Measurements from ENCODE around the gene AKT1S1. TPM values are rescaled to one million over a fixed set of nuclear protein-coding genes. Genes with fewer than 3 reads are reported as not detected.

Gene AKT1S1
- polyA plus RNA-seq, 4 donors, result 30.0 to 43.8 (median 34.2) TPM

GRCh38 chr19:49908480-49909420, 31.6 kb upstream of the AKT1S1 start:
- no peak for DNase-seq (ENCODE audit: low read depth in 4 of 4, low spot score in 3 of 4)

DNA sequence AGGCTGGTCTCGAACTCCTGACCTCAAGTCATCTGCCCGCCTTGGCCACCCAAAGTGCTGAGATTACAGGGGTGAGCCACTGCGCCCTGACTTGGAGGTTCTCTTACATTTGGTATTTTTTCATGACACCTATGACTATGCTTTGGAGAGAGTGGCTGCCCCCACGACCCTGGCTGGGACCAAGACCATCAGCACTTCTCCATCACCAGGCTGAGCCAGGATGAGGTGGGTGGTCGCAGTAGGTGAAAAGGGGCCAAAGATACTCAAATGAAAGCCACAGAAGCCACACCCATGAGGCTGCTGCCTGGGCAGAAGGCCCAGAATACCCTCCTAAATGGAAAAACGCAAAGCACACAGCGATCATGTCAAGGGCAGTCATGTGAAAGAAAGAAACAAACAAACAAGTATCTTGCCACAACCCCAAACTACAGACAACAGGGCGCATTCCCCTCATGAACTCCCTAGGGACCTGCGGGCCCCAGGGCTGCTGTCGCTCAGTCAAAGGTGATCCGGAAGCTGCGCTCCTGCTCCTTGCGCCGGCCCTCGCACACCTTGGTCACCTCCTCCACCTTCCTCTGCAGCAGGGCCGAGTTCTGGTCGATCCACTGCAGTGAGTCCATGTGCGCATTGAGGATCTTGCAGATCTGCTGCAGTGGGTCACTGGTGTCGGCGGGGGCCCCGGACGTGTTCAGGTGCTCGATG, 30.7 kb upstream of the AKT1S1 start:
- DNase-seq (ENCODE audit: low read depth in 4 of 4, low spot score in 3 of 4), result no peak

GRCh38 chr19:49906879-49907564, 29.9 kb upstream of the AKT1S1 start:
- DNase-seq (ENCODE audit: low read depth in 4 of 4, low spot score in 3 of 4), result no peak

- no peak for DNase-seq (ENCODE audit: low read depth in 4 of 4, low spot score in 3 of 4)
Observed at GRCh38 chr19:49904136-49904535, 27.0 kb upstream of the AKT1S1 start.

GRCh38 chr19:49896863-49897621, 19.9 kb upstream of the AKT1S1 start, which contains the start of gene IL4I1:
TSS of gene IL4I1 (minus strand) at chr19:49896887. CDS start at chr19:49896160, 727 bp downstream.
- no peak for DNase-seq (ENCODE audit: low read depth in 4 of 4, low spot score in 3 of 4)

- no peak for DNase-seq (ENCODE audit: low read depth in 4 of 4, low spot score in 3 of 4)
Observed at GRCh38 chr19:49895566-49896297, 18.6 kb upstream of the AKT1S1 start.

DNA sequence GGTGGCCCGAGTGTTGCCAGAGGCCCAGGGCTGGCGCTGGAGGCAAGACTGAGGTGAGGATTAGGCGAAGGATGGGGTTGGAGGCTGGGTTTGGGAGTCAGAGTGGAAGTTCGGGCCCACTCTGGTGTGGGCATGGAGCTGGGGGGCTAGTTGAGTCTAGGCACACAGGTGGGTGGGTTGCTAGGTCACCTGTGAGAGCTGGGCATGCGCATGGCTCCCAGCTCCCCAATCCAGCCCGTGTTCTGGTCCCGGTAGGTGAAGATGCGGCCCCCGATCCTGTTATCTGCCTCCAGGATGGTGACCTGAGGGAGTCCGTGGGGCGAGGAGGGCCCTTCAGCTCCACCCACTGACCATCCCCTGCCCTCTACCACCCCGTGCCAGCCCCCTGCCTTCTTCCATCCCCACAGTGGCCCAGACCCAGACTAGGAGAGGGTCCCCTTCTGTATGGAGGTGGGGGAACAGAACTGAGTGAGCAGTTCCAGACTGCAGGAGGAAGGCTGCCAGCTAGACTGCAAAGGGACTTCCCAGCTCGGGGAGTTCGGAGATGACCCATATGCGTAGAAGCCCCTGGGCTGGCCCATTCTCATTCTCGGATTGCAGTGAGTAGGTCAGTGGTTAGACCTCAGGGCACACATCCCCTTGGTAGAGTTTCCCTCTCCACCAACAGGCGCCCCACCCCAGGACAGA, 17.9 kb upstream of the AKT1S1 start:
- DNase-seq (ENCODE audit: low read depth in 4 of 4, low spot score in 3 of 4), result no peak

GRCh38 chr19:49894011-49894664, 17.0 kb upstream of the AKT1S1 start:
- DNase-seq (ENCODE audit: low read depth in 4 of 4, low spot score in 3 of 4), result no peak

DNA sequence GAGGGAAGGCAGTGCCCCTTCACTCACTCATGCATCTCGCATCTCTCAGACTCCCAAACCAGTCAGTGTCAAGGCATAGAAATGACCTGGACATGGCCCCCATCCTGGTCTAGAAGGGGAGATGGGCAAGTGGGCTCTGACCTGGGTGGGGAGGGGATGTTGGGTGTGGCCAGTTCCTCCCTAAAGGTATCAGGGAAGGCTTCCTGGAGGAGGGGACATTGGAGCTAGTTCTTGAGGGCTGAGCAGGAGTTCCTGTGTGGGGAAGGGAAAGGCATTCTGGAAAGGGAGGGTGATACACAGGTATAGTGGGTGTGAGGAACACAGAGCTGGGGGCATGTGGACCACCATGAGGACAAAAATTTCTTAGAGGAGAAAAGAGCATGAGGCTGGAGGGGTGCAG, 15.6 kb upstream of the AKT1S1 start:
- DNase-seq (ENCODE audit: low read depth in 4 of 4, low spot score in 3 of 4), result no peak

DNA sequence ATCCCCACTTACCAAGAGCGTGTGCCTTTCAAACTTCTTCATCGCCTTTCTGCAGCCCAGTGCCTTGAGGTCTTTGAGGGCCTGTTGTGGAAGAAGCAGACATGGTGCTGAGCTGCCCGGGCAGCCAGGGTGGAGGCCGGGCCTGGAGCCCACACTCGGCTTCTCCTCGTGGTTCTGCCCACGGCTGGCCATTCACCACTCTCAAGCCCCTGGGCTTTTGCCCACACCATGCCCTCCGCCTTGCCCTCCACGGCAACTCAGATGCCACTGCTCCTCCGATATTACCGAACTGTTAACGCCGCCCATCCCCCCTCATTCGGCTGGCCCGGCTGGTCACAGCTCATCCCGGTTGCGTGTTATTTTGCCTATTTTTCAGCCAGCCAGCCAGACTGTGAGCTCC, 14.2 kb upstream of the AKT1S1 start:
- no peak for DNase-seq (ENCODE audit: low read depth in 4 of 4, low spot score in 3 of 4)

DNA sequence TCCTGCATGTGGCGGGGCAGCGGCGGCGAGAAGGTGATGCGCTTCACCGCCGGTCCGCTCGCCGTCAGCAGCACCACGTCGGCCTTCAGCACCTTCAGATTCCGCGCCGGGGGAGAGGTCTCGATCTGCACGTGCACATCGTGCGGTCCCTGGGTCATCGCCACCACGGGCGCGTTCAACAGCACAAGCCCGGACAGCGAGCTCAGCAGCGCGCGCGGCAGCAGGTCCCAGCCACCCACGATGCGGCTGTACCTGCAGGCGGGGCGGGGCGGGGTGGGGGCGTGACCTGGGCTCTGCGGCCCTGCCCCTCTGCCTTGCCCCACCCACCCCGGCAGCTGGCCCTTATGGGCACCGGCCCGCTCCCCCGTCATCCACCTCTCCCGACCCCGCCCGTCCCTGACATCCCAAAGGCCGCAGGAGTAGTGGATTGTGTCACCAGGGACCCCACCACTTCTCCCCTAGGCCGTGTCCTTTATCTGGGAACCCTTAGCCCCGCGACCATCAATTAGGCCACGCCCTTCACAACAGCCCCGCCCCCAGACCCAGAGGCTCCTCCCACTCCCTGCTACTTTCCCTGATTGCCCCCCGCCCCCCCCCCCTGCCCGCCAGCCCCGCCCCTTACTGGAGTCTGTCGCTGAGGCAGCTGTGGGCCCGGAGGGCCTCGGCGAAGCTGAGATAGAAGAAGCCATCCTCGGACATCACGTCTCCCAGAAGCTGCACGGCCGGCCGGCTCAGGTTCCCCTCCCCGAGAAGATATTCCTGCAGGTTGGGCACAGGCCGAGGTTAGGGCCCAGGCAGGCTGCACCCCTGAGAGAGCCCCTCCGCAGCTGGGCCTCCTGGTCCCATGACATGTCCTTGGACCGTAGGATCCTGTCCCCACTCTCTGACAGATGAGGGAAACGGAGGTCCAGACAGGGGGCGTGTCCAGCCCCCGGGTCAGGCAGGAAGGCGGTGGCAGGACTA, 13.5 kb upstream of the AKT1S1 start:
- no peak for DNase-seq (ENCODE audit: low read depth in 4 of 4, low spot score in 3 of 4)

- DNase-seq (ENCODE audit: low read depth in 4 of 4, low spot score in 3 of 4), result peak in 2 of 4 donors; percentile 51 to 76
Observed at GRCh38 chr19:49889687-49890348, 12.7 kb upstream of the AKT1S1 start.

- no peak for DNase-seq (ENCODE audit: low read depth in 4 of 4, low spot score in 3 of 4)
Observed at GRCh38 chr19:49889038-49889686, 12.0 kb upstream of the AKT1S1 start.

GRCh38 chr19:49888510-49888824, 11.3 kb upstream of the AKT1S1 start:
- DNase-seq (ENCODE audit: low read depth in 4 of 4, low spot score in 3 of 4), result no peak

GRCh38 chr19:49887665-49888509, 10.7 kb upstream of the AKT1S1 start:
- no peak for DNase-seq (ENCODE audit: low read depth in 4 of 4, low spot score in 3 of 4)
